HL-60 (cell line): ENCODE data around the gene WDR11.

Source experiments
- DNase-seq, 2 experiments: peaks; one replicate each; pipeline ENCODE4 v3.0.0-alpha.2; 2010 to 2020; ENCODE audit warnings: low read depth in 1 of 2, low spot score in 1 of 2
- H3K27ac ChIP-seq: fragments of 250-450 bp; sonication (Bioruptor Pico); replicated peaks from 2 replicates; pipeline ENCODE4 v1.5.1; 2020; ENCODE audit warnings: mild to moderate bottlenecking, moderate library complexity
- H3K27me3 ChIP-seq: fragments of 250-450 bp; sonication (Bioruptor Pico); 2 replicates; pipeline ENCODE4 v1.5.1; 2021; ENCODE audit warnings: mild to moderate bottlenecking, moderate library complexity; ENCODE audit not compliant: insufficient read depth, poor library complexity, severe bottlenecking
- H3K4me3 ChIP-seq: replicated peaks from 2 replicates; pipeline ENCODE4 v1.5.1; 2011; ENCODE audit warnings: mild to moderate bottlenecking, control low read depth, low read length; ENCODE audit not compliant: insufficient read depth
- GABPA ChIP-seq: IDR thresholded peaks from 2 replicates; pipeline ENCODE4 v1.6.1; 2012; ENCODE audit warnings: low read depth
- POLR2AphosphoS5 ChIP-seq: IDR thresholded peaks from 2 replicates; pipeline ENCODE4 v1.6.1; 2012; ENCODE audit warnings: low read depth
- SPI1 ChIP-seq: IDR thresholded peaks from 2 replicates; pipeline ENCODE4 v1.6.1; 2012; ENCODE audit warnings: low read depth, mild to moderate bottlenecking, borderline replicate concordance
- TF ChIP-seq, protein P1 (sequence below): IDR thresholded peaks from 2 replicates; pipeline ENCODE4 v1.6.1; 2012; ENCODE audit warnings: low read depth; ENCODE audit not compliant: insufficient replicate concordance
- TF ChIP-seq, protein P2 (sequence below): IDR thresholded peaks from one replicate; pipeline ENCODE4 v1.5.1; 2011; ENCODE audit warnings: low read length, control low read depth, inconsistent platforms; ENCODE audit not compliant: insufficient read depth

The WDR11 gene

DNA sequence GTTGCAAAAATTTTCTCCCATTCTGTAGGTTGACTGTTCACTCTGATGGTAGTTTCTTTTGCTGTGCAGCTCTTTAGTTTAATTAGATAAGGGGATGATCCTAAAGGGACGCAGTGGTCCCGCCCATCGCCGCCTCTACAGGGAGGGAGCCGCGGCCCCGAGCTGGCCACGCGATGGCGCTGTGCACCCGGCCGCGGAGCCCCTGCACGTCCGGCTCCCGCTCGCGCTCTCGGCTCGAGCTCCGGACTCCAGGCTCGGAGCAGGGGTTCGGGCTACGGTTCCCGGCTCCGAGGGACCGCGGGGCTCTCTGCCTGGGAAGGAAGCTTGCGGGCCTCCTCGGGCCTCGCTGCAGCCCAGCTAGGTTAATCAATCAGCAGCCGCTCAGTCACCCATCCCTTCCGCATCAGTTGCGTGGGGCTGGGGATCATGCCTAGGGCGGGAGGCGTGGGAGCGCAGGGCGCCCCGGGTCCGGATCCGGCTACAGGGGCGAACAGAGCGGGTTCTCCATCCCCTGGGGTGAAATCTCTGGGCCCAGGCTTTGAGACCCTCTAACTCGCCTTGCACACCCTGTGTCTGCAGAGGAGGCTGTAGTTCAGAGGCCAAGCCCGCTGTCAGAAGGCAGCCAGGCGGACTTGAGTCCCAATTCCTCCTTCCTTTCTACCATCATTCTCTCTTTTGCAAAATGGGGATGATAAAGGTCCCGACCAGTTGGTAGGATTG is 97.9 kb downstream of the WDR11 start:
- DNase-seq = peak; percentile 32 to 37
- TF ChIP-seq POLR2AphosphoS5 (no peak), GABPA (no peak), SPI1 (no peak)
- TF ChIP-seq, protein P1, sequence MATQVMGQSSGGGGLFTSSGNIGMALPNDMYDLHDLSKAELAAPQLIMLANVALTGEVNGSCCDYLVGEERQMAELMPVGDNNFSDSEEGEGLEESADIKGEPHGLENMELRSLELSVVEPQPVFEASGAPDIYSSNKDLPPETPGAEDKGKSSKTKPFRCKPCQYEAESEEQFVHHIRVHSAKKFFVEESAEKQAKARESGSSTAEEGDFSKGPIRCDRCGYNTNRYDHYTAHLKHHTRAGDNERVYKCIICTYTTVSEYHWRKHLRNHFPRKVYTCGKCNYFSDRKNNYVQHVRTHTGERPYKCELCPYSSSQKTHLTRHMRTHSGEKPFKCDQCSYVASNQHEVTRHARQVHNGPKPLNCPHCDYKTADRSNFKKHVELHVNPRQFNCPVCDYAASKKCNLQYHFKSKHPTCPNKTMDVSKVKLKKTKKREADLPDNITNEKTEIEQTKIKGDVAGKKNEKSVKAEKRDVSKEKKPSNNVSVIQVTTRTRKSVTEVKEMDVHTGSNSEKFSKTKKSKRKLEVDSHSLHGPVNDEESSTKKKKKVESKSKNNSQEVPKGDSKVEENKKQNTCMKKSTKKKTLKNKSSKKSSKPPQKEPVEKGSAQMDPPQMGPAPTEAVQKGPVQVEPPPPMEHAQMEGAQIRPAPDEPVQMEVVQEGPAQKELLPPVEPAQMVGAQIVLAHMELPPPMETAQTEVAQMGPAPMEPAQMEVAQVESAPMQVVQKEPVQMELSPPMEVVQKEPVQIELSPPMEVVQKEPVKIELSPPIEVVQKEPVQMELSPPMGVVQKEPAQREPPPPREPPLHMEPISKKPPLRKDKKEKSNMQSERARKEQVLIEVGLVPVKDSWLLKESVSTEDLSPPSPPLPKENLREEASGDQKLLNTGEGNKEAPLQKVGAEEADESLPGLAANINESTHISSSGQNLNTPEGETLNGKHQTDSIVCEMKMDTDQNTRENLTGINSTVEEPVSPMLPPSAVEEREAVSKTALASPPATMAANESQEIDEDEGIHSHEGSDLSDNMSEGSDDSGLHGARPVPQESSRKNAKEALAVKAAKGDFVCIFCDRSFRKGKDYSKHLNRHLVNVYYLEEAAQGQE = no peak
- TF ChIP-seq, protein P2, sequence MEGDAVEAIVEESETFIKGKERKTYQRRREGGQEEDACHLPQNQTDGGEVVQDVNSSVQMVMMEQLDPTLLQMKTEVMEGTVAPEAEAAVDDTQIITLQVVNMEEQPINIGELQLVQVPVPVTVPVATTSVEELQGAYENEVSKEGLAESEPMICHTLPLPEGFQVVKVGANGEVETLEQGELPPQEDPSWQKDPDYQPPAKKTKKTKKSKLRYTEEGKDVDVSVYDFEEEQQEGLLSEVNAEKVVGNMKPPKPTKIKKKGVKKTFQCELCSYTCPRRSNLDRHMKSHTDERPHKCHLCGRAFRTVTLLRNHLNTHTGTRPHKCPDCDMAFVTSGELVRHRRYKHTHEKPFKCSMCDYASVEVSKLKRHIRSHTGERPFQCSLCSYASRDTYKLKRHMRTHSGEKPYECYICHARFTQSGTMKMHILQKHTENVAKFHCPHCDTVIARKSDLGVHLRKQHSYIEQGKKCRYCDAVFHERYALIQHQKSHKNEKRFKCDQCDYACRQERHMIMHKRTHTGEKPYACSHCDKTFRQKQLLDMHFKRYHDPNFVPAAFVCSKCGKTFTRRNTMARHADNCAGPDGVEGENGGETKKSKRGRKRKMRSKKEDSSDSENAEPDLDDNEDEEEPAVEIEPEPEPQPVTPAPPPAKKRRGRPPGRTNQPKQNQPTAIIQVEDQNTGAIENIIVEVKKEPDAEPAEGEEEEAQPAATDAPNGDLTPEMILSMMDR = peak; percentile 44
- Histone ChIP-seq H3K27me3 (peaks cover 24% of the 10 kb centered on the region), H3K4me3 (peak overlapping the region; percentile 15; the same call in 1 of the 2 replicates), H3K27ac (no peak overlapping the region)

DNA sequence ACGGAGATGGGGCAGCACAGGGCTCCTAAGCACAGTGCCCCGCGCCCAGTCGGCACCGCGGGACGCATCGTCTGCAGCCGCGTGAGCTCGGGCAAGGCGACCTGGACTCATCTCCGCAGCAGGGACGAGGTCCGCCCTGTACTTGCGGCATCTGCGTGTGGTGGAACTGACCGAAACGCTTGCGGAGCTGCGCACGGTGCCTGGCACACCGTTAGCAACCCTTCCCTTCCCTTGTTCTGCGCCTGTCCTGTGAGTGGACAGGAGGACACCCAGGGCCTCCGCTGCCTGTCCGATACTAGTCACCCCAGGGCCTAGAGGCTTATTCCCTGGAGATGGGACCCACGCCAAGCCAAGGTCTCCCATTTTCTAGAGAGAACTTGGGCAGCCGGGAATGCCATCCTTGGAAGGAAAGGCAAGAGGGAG is 98.5 kb downstream of the WDR11 start:
- no peak overlapping the region for H3K27ac ChIP-seq
- no peak for DNase-seq
- H3K27me3 ChIP-seq = peaks cover 24% of the 10 kb centered on the region
- TF ChIP-seq, protein P2 = no peak
- TF ChIP-seq GABPA (no peak), POLR2AphosphoS5 (no peak), SPI1 (no peak)
- TF ChIP-seq, protein P1 = no peak
- no peak overlapping the region for H3K4me3 ChIP-seq

DNA sequence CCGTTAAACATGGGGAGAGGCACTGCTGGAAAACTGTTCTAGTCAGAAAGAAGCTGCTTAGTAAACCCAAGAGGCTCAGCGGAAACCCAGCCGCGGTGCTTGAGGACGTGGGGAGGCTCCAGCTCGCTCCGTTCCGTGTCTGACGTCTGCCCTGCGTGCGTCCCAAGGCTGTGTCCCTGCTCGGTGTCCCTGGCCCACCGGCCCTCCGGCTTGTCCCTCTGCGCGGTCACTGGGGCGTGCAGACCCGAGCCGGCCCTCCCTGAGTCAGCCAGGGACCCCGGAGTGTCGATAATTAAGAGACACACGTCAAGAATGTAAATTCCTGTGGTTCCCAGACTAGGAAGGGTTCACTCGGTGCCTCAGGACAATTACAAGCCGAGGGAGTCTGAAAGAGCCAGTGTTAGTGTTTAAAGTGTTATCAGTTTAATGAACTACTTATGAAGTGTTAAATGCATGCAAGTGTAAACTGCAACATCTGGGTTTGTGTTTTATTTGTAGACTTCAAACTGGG is 98.9 kb downstream of the WDR11 start:
- DNase-seq = no peak
- Histone ChIP-seq H3K27me3 (peaks cover 24% of the 10 kb centered on the region), H3K27ac (no peak overlapping the region), H3K4me3 (no peak overlapping the region)
- TF ChIP-seq POLR2AphosphoS5 = no peak
- TF ChIP-seq, protein P1 = no peak
- no peak for TF ChIP-seq SPI1
- TF ChIP-seq GABPA = no peak
- TF ChIP-seq, protein P2 = no peak
